ENCODE data around the gene FAM98C. TPM values are rescaled to one million over a fixed set of nuclear protein-coding genes. Genes with fewer than 3 reads are reported as not detected.
"Not testable (repeated sequence)": the region's sequence is repeated elsewhere in the genome, so short reads cannot be mapped to it uniquely, and the experiment has no call there.

Gene FAM98C
- total RNA-seq = 14.2 TPM
- long read RNA-seq, transcript FAM98C-201 (8 exons, 1,271 nt) = major isoform, 9 of 19 reads
- long read RNA-seq, partial matches to known transcripts = 5 of 19 reads
- long read RNA-seq, other reads (novel, unspliced or antisense) = 4 of 19 reads

DNA sequence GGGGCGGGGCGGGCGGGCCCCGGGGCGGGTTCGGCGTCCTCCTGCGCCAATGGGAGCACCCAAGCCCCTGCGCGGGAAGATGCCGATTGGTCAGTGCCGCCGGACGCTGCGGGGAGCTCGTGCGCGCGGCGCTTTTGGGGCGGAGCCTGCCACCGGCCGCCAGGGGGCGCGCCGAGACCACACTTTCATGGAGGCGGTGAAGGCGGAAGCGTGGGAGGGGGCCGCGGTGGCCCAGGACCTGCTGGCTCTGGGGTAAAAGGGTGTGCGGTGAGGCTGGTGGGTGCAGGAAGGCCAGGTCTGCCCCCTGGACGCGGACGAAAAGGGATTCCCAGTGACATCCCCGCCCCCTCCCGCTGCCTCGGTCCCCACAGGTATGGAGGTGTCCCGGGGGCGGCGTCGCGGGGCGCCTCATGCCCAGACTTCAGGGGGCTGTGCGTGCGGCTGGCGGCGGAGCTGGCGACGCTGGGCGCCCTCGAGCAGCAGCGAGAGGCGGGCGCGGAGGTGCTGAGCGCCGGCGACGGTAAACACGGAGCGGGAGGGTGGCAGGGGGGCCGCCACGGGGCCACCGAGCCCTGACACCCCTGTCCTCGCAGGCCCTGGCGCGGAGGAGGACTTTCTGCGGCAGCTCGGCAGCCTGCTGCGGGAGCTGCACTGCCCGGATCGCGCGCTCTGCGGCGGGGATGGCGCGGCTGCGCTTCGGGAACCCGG is at the start of gene FAM98C:
TSS of gene FAM98C (plus strand) at position 127 of the 708 bp plus-strand sequence. CDS start at position 188, 61 bp downstream.
- intact Hi-C loops (cut with DNase I) = loop anchor here (2.0 to 5.0 kb wide), 4 partner anchors 28 to 529 kb away; partner anchors contain the start of genes EIF3K, MAP4K1, MRPS12 and PSMD8

DNA sequence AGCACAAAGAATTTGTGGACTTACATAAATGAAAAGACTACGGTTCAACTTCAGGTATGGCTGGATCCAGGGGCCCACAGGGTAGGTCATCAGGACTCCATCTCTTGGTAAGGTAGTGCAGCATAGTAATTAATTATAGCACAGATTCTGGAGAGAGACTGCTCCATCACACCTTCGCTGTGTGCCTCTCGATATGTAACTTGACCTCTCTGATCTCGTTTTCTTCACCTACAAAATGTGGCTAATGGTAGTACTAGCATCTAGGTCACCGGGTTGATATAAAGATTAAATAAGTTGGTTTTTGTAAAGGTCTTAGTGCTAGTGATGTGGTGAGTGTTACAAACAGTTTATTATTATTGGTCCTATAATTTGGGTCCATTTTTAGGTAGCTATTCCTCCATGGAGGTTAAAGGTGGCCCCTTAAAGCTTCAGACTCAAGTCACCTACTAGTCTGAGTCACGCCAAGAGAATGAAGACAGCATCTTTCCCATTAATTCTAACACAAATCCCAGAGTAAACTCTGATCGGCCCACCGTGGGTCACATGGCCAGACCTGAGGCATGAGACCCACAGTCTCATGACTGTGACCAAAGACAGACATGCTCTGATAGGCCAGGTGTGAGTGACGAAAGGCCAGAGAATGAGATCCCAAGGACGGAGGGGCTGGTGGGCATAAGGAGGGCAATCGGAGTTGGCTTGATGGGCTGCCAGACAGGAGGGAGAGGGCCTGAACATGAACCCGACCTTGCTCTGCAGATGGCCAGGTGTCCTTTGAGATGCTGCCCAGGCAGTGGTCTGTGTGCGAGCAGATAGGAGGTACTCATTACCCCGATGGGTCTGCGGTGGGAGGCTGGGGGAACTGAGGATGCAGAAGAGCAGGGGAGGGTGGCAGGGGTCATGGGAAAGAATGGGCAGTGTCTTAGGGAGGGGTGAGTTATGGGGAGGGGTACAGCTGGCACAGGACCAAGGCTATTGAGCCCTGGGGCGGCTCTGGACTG is 46.9 kb upstream of the FAM98C start:
- intact Hi-C loops (cut with DNase I) = no loop called here
- DNase-seq (ENCODE audit: low spot score) = no peak

More for the DNA sequence above, at the start of gene FAM98C:
- DNase-seq (ENCODE audit: low spot score) = peak; percentile 99

DNA sequence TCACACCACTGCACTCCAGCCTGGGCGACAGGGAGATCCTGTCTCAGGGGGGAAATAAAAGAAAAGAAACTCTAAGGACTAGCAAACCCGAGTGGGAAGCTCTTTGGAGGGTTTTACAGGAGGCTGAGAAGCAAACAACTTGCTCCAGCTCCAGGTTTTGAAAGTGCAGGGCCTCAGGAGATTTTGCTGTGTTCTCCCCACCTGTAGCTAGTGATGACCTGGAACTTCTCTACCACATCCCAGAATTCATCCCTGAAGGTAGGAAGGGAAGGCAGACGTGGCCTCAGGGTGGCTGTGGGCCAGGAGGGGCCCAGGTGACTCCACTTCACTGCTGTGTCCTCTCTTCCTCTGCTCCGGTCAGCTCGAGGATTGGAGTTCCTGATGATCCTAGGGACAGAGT is 44.8 kb upstream of the FAM98C start:
- intact Hi-C loops (cut with DNase I) = no loop called here
- DNase-seq (ENCODE audit: low spot score) = no peak

DNA sequence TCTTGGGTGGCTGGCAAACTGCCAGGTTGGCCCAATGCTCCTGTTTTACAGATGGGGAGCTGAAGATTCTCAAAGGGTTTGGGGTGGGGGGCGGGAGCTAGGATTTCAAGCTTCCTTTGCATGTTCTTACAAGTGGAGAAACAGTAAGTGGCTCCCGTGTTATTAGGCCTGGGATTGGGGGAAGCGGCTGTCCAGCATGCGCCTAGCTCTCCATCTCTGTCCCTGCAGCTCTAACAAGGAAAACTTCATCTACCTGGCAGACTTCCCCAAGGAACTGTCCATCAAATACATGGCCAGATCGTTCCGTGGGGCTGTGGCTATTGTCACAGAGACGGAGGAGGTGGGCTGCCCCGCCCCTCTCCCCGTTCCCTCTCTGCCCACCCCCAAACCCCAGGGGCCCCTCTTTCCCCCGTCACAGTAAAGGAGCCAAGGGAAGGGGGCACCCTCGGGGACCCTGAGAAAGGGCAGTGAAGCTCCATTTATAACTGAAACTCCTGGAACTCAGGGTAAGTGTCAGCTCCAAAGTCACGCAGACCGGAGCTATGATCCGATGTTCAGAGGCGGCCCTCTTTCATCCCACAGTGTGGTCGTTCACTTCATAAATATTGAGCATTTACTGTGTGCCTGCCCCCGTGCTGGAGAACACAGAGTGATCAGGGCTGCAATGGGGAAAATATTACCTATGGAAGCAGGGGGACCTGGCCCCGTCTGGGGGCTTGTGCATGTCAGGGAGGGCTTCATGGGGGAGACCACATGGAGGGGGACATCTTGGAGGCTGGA is 43.5 kb upstream of the FAM98C start:
- no peak for DNase-seq (ENCODE audit: low spot score)
- intact Hi-C loops (cut with DNase I) = no loop called here

DNA sequence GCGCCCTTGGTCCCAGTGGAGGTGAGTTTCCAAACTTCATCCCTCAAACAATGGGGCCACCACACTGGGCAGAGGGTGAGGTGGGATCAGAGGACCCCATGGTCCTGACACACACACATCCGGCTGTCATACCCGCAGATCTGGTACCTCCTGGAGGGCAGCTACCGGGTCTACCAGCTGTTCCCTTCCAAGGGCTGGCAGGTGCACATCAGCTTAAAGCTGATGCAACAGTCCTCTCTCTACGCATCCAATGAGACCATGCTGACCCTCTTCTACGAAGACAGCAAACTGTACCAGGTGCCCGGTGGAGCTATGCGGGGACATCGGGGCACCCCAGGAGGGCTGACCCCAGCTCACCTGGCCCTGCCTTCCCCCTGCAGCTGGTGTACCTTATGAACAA is 42.5 kb upstream of the FAM98C start:
- DNase-seq (ENCODE audit: low spot score) = no peak
- intact Hi-C loops (cut with DNase I) = no loop called here

DNA sequence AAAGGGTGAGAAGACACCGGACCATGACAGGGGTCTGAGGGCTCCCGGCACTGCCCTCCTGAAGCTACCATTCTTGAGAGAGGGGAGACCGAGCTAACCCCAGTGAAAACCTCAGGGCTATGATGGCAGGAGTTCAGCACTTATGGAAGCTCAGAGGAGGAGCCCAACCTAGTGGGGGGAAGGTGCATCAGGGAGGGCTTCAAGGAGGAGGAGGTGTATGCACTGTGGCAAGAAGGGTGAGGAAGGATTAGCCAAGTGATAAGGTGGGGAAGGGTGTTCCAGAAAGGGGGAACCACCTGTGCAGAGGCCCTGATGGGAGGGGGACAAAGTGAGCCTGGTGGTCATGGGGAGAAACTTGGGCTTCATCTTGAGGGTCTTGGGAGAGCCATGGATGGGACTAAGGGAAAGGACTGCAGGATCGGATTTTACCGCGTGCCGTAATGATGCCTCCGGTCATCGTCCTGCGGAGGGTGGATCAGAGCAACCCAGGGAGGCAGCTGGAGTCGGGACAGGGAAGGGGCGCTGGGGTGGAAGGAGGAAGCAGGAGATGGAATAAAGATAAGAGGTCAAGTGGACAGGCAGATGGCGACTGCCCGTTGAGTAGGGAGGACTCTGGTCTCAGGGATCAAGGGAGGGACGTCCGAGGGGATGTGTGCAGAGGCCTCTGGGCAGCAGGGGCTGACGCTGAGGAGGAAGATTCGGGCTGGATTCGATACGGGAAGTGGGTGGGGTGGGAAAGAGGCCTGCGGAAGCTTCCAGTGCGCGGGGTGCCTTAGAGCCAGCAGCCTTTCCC is 41.9 kb upstream of the FAM98C start:
- DNase-seq (ENCODE audit: low spot score) = no peak
- intact Hi-C loops (cut with DNase I) = no loop called here

DNA sequence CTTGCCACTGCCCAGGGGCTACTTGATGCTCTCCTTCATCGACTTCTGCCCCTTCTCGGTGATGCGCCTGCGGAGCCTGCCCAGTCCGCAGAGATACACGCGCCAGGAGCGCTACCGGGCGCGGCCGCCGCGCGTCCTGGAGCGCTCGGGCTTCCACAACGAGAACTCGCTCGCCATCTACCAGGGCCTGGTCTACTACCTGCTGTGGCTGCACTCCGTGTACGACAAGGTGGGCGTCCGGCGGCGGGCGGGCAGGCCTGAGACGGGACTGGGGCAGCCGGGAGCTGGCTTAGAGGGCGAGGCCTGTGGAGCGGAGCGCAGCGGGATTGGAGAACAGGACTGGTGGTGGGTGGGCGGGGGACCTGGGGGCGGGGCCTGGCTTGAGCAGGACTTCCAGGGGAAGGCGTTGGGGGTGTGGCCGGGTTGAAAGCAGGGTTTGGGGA is 41.2 kb upstream of the FAM98C start:
- peak; percentile 82 for DNase-seq (ENCODE audit: low spot score)
- intact Hi-C loops (cut with DNase I) = no loop called here

DNA sequence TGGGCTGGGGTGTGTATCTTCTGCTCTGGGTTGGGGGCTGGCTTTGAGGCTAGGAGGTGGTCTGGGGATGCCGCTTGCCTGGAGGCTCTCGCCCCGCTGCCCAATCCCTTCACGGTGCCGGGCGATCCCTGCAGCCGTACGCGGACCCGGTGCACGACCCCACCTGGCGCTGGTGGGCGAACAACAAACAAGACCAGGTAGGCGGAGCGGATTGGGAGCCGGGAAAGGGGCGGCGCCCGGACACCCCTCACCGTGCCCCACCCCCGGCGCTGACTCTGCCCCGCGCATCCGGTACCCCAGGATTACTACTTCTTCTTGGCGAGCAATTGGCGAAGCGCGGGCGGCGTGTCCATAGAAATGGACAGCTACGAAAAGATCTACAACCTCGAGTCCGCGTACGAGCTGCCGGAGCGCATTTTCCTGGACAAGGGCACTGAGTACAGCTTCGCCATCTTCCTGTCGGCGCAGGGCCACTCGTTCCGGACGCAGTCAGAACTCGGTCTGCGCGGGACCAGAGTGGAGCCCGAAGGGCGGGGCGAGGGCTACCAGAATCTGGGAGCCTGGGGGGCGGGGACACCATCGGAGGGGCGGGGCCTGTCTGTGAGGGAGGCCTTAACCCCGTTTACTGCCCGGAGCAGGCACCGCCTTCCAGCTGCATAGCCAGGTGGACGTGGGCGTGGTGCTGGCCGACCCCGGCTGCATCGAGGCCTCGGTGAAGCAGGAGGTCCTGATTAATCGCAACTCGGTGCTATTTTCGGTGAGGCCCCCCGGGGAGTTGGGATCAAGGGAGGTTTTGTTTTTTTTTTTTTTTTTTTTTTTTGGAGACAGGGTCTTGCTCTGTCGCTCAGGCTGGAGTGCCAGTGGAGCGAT is 40.6 kb upstream of the FAM98C start:
- DNase-seq (ENCODE audit: low spot score) = peak; percentile 84
- intact Hi-C loops (cut with DNase I) = no loop called here

DNA sequence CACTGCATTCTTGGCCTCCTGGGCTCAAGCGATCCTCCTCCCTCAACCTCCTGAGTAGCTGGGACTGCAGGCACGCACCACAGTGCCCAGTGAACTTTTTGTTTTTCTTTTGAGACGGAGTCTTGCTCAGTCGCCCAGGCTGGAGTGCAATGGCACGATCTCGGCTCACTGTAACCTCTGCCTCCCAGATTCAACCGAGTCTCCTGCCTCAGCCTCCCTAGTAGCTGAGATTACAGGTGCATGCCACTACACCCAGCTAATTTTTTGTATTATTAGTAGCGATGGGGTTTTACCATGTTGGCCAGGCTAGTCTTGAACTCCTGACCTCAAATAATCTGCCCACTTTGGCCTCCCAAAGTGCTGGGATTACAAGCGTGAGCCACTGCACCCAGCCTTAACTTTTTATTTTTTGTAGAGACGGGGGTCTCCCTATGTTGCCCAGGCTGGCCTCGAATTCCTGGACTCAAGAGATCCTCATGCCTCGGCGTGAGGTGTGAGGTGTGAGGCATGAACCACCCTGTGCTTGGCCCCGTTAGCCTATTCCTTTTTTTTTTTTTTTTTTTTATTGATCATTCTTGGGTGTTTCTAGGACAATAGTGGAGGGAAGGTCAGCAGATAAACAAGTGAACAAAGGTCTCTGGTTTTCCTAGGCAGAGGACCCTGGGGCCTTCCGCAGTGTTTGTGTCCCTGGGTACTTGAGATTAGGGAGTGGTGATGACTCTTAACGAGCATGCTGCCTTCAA is 39.8 kb upstream of the FAM98C start:
- DNase-seq (ENCODE audit: low spot score); intact Hi-C loops (cut with DNase I): not testable (repeated sequence)

DNA sequence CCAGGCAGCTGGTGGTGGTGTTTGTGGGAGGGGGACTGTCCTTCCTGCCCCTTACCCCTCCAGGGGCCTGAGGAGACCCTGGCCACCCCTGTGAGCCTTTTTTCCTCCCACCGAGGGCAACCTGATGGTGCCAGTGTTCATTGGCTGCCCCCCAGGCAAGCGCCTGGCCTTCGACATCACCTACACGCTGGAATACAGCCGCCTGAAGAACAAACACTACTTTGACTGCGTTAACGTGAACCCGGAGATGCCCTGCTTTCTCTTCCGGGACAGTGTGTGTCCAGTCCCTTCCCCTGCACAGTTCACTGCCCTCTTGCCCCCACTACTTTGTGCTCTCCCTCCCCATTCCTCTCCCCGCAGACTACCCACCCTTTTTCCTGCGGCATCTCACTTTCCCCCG is 35.9 kb upstream of the FAM98C start:
- no peak for DNase-seq (ENCODE audit: low spot score)
- intact Hi-C loops (cut with DNase I) = no loop called here

DNA sequence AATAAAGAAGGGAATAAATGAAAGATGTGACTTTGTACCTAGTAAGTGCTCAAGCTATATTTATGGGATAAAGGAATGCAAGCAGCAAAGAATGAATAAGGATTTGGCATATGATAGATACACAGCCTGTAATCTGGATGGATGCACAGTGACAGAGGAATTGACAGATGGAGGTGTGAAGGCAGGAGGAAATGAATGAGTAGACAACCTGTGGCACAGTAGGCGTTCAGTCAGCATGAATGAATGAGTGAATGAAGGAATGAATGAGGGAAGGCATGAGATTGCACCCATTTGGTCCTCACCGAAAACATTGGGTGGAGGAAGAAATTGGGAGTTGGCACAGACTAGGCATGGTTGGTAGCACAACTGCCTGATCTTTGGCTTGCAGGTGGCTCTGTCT is 33.3 kb upstream of the FAM98C start:
- intact Hi-C loops (cut with DNase I) = no loop called here
- no peak for DNase-seq (ENCODE audit: low spot score)

DNA sequence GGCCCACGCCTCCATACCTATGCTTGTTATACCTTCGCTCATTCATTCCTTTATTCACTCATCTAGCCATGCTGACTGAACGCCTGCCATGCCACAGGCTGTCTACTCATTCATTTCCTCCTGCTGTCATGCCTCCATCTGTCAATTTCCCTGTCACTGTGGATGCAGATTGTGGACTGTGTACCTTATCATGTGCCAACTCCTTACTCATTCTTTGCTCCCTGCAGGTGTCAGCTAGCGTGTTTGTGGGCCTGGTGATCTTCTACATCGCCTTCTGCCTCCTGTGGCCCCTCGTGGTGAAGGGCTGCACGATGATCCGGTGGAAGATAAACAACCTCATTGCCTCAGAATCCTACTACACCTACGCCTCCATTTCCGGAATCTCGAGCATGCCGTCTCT is 32.6 kb upstream of the FAM98C start:
- intact Hi-C loops (cut with DNase I) = no loop called here
- no peak for DNase-seq (ENCODE audit: low spot score)

DNA sequence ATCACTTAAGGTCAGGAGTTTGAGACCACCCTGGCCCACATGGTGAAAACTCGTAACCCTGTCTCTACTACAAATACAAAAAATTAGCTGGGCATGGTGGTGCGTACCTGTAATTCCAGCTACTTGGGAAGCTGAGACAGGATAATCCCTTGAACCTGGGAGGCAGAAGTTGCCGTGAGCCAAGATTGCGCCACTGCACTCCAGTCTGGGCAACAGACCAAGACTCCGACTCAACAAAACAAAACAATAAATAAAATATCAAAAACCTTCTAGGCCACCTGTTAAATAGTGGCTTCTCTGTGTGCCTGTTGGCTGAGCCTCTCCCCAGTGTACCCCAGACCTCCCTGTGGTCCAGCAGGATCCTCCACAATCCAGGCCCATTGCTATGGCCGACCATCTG is 31.8 kb upstream of the FAM98C start:
- DNase-seq (ENCODE audit: low spot score) = no peak
- intact Hi-C loops (cut with DNase I) = no loop called here

DNA sequence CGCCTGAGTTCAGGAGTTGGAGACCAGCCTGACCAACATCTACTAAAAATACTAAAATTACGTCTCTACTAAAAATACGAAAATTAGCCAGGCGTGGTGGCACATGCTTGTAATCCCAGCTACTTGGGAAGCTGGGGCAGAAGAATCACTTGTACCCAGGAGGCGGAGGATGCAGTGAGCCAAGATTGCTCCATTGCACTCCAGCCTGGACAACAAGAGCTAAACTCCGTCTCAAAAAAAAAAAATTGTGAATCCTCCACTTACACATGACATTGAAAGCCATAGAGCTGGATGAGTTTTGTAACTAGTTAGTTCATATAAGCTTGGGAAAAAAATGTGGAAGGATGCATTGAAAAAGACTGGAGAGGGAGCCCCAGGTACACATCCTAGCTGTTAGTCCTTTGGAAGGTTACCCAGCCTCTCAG is 29.0 kb upstream of the FAM98C start:
- DNase-seq (ENCODE audit: low spot score) = no peak
- intact Hi-C loops (cut with DNase I) = loop anchor here (1.0 to 2.0 kb wide), 2 partner anchors 29 to 38 kb away; partner anchors contain the start of gene FAM98C

DNA sequence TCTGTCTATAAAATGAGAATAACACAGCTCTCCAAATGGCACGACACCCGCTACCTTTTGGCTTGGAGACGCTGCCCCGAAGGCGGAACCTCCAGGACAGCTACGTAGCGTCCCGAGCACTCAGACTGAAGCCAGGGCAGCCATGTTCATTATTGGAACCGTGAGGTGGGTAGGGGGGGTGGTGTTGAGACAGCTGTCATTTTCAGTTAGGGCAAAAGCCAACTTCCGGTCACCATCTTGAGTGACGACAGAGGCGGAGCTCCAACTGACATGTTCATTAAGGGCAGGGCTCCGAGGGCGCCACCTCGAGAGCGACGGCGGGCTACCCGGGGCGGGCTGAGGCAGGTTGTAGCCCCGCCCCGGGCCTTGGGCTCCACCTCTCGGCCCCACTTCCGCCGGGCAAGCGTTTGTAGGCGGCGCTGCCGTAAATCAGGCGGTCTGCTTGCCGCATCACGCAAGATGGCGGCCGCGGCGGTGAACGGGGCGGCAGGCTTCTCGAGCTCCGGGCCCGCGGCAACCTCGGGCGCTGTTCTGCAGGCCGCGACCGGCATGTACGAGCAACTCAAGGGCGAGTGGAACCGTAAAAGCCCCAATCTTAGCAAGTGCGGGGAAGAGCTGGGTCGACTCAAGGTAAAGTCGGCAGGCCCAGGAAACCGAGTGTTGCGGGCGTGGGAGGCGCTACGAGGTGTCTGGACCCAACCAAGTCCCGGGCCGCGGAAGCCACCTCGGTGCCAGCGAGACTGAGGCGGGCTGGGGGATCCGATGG is 28.4 kb upstream of the FAM98C start, which contains the start of gene PSMD8:
TSS of gene PSMD8 (plus strand) at position 240 of the 766 bp plus-strand sequence. CDS start at position 271, 31 bp downstream.
- DNase-seq (ENCODE audit: low spot score) = peak; percentile 100
- intact Hi-C loops (cut with DNase I) = loop anchor here (1.0 to 2.0 kb wide), 2 partner anchors 28 to 38 kb away; partner anchors contain the start of gene FAM98C

DNA sequence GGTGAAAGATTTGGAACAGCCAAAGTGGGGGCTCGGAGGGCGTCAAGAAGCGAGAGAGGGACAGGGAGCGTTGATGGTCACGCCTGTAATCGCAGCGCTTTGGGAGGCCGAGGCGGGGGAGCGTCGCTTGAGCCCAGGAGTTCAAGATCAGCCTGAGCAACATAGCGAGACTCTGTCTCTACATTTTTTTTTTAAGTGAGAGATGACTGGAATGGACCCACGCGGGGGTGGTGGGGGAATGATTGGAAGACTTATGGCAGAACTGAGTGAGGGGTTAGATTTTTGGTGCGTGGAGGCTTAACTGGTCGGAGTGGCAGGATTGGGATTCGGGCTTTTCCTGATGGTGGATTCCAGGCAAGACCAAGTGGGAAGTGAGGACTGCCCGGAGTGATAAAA is 27.8 kb upstream of the FAM98C start:
- intact Hi-C loops (cut with DNase I) = loop anchor here (2.0 kb wide), 1 partner anchor 28 kb away; the partner anchor contains the start of gene FAM98C
- no peak for DNase-seq (ENCODE audit: low spot score)

Data from cardiac septum (tissue), 1 donor.